Right lung (tissue), 5 donors: ENCODE data around the gene PRRX1. TPM values are rescaled to one million over a fixed set of nuclear protein-coding genes. Genes with fewer than 3 reads are reported as not detected.

ENCODE experiments used
- DNase-seq, 2 donors: peaks; one replicate each; pipeline ENCODE4 v3.0.0-alpha.2; 2013
- polyA plus RNA-seq, 5 donors: library from polyadenylated mRNA; unstranded; fragments of 120-200 nt; gene quantifications; one replicate each; pipeline versions ENCODE4 v1.2.1 to v1.2.3, GENCODE V29; 2013; ENCODE audit warnings: inconsistent platforms in 1 of 5, low replicate concordance in 1 of 5; ENCODE audit not compliant: insufficient read length in 5 of 5, insufficient read depth in 1 of 5

PRRX1 gene
- polyA plus RNA-seq, 5 donors = 1.5 to 4.7 (median 3.4) TPM

DNA sequence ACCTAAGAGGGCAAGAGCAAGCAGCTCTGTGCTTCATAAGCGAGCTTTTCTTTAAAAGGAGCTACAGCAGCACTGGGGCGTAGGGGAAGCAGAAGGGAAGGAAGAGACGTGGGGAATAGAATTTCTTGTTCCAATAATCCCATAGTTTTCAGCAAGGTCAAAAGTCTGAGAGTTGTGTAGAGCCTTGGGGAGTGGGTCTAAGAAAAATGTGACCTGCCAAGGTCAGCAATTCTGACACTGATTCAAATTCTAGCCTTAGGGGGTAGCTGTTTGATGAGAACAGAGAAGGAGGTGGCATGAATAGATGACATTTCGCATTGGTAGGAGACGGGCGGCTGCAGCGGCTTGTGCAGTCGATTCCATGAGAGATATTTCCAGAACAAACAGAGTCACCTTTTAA is 22.4 kb downstream of the PRRX1 start:
- no peak for DNase-seq

DNA sequence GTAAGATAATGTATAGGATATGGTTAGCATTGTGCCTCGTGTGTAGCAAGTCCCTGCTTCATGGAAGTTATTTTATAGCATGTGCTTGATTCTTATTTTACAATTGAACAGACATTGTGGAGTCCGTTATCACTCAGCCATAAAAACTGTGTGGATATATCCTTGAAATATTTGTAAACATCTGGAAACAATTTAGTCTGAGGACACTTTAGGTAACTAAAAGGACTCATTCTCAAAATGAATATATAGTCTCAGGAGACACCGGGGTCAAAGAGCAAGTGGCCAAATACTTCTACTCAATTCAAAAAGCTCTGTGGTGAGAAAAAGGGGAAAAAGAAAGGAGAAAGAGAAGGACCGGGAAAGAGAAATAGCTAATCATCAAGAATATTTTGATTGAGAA is 23.7 kb downstream of the PRRX1 start:
- no peak for DNase-seq

DNA sequence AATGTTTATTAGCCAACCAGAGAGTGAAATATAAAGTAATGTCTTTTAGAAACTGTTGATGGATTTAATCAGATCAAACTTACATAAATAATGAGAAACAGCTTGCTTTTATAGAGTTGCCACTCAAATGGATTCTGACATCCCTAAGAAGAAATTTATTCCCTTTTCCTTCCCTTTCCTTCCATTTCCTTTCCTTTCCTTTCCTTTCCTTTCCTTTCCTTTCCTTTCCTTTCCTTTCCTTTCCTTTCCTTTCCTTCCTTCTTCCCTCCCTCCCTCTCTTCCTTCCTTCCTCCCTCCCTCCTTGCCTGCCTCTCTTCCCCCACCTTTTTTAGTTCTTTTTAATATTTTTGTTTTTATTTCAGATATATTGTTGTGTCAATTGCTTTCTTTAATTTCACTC is 27.3 kb downstream of the PRRX1 start:
- no peak for DNase-seq

GRCh38 chr1:170692866-170693575 is 29.1 kb downstream of the PRRX1 start:
- DNase-seq = no peak

GRCh38 chr1:170694172-170694926 is 30.4 kb downstream of the PRRX1 start:
- DNase-seq = no peak

DNA sequence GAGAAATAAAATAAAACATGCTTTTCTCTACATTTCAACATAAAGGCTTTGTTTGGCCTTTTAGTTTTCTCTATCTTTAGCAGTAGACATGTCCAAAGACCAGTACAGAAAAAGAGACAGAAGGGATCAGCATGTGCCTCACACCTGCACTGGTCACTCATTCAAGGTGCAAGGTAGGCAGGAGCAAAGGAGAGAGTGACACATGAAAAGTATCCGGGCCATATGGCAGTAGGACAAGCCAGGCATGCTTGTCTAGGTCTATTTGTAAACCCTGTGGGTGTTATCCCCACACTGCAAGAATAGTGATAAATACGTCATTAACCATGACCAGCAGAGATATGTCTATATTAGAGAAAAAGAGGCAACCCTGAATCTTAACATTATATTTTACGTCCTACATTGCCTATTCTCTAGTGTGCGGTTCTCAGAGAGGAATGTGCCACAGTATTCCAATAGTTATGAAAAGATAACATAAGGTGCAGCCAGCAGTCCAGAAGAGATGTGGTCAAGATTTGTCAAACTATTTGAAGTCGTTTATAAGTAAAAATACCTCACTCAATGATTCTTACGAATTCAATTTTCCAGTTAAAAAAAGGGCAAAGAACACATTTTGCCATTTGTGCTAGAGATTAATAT is 32.1 kb downstream of the PRRX1 start:
- DNase-seq = no peak

DNA sequence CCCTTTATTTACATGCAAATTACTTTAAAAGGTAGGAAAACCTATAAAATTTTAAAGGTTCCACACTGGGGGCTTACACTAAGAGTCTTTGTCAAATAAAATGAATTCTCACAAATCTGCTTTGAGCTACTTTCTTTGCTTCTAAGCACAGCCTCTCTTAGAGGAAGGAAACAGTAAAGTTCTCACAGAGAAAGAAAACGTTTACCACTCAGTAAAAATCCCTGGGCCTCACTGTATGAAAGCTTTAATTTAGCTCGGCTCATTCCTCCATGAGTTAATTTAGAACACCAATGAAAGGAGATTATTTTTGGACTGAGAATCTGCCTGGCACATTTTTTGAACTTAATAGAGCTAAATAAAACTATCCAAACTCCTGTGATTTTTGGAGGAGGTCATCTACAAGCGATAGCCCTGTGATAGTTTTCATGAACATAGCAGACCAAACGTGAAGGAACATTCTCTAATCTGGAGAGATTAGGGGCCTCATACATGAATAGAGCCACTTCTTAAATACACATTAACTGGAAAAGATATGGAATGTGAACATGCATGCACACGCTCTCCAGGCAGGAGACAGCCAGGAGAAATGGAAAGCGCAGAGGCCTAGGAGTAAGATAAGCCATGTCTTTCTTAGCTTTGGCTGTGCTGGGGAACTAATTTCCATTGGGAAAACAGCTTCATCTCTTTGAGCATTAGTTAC is 32.8 kb downstream of the PRRX1 start:
- DNase-seq = no peak

- DNase-seq = no peak
These were observed 33.4 kb downstream of the PRRX1 start for GRCh38 chr1:170697316-170697715.

- DNase-seq = peak in 1 of 2 donors; percentile 26
These were observed 34.7 kb downstream of the PRRX1 start for GRCh38 chr1:170698301-170699275.

DNA sequence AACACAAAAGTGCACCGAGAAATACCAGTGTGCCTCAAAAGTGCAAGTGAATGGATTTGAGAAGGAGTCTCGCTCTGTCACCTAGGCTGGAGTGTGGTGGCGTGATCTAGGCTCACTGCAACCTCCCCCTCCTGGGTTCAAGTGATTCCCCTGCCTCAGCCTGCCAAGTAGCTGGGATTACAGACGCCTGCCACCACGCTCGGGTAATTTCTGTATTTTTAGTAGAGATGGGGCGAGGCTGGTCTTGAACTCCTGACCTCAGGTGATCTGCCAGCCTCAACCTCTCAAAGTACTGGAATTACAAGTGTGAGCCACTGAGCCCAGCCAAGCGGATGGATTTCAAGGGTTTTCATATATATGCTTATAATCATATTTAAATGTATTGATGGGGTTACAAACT is 35.8 kb downstream of the PRRX1 start:
- no peak for DNase-seq

DNA sequence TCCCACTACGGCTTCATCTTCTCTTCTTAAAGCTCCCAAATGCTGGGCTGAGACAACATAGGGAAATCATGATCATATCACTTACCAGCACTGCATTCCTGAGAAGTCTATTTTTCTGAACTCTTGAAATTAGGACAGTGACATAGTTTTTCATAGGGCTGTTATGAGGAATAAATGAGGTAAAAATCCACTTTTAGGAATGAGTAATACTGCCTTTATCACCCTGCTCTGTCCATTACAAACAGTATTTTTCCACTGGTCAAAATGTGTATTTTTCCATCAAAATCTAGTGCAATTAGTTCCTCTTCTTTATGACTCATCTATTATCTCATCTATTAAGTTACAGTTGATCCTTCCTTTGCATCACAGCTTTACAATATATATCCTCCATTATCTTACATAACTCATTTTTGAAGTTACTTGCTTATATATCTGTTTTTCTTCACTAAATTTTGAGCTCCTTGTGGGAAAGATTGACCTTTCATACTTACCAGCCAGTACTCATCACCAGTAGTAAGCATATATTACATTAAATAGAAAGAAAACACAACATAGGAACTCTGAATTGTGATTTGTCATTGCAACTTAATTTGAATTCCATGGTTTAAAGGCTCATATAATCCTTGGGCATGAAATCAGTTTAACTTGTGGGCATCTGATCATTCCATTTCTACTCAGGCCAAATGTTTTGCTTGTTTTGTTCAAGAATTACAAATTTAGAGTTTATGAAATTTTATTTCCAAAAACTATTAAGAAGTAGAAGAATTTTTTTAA is 37.1 kb downstream of the PRRX1 start:
- no peak for DNase-seq

DNA sequence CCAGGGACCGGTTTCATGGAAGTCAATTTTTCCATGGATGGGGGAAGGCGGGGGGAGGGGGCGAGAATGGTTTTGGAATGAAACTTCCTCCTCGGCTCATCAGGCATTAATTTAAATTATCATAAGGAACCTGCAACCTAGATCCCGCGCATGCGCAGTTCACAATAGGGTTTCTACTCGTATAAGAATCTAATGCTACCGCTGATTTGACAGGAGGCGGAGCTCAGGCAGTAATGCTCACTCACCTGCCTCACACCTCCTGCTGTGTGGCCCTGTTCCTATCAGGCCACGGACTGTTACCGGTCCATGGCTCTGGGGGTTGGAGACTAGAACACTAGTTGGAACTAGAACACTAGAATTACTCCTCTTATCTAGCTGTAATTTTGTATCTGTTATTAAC is 38.0 kb downstream of the PRRX1 start:
- no peak for DNase-seq

DNA sequence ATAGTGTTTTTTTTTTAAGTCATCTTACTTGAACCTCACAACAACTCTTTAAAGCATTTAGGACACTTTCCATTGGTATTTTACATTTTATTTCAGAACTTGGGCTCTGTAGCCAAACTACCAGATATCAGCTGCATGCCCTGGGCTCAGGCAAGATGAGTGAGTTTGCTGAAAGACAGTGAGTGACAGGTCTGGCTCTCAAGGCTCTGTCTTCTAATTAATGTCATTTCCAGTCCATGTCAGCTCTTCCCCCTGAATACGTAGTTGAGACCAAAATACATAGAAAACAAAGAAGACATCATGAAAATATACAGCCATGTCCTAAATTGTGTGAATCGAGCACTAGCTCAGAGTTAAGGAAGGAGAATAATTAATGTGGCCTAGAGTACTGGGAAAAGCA is 39.7 kb downstream of the PRRX1 start:
- no peak for DNase-seq

DNA sequence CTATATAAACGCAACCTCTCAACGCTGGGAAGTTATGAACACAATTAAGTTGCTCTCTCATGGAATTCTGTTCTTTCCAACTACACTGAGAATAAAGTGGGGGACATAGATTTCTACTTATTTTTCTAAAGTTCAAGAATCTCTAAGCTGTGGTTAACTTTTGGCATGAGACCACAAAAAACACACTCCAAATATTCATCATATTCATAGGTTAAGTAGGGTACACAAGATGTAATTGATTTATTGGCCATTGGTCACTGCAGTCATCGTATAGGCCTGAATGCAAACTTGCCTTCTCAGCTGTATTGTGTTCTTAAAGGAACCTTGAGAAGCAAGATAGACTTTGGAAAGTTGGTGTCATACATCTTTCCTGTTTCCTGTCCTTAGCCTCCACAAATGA is 40.3 kb downstream of the PRRX1 start:
- no peak for DNase-seq

DNA sequence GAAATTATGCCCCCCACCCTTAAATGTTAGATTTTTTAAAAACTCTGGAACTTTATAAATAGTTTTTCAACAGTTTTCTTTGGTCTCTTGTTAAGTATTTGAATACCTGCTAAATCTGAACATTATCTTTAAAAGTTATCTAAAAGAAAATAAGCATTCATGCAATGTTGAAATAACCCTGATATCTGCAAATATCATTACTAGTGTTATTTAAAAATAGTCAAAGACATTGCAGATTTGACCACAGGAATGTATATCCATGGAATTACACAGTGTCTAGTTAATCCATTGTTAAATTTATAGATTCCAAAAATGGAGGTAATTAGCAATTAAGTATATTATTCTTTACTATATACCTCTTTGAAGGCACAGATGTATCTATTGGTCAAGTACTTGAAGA is 42.0 kb downstream of the PRRX1 start:
- no peak for DNase-seq

DNA sequence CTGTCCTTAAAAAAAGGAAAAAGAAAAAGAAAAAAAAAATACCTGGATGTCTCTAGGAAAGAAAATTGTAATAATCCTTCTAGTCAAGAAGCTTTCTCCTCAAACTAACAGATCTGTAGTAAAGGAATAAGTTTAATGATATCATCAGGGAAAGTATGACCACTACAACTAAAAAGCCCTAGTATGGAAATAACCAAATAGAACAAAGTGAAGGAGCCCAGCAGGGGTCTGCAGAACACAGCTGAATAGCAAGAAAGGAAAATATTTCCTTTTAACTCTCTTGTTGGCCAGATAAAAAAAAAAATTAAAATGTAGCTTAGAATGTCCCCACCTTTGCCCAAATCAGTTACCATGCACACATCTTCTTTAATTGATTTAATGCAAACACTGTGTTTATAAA is 43.2 kb downstream of the PRRX1 start:
- DNase-seq = no peak

- DNase-seq = no peak
These were observed 44.2 kb downstream of the PRRX1 start for GRCh38 chr1:170707959-170708655.

GRCh38 chr1:170711682-170712081 is 47.8 kb downstream of the PRRX1 start:
- DNase-seq = no peak

- no peak for DNase-seq
These were observed 50.2 kb downstream of the PRRX1 start for GRCh38 chr1:170714163-170714562.

DNA sequence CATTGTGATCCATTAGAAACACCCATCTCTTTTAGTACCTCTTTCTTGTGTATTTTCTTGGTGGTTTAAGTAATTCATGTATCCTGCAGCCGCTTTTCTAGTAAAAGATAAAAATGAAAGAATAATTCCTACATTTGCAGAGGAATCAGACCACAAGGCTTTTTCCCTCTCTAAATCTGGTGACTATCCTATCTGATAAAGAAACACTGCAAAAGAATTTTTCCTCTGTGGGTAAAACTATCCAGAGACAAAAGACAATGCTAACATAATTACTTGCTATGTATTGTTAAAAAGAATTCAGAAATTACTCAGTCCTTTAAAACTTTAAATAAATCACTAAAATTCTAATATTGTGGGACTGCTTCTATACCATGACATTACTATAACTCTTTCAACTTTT is 51.0 kb downstream of the PRRX1 start:
- no peak for DNase-seq
